DMS153 (cell line): ENCODE data around the gene ATP6V1B1.
"Not testable (repeated sequence)": the region's sequence is repeated elsewhere in the genome, so short reads cannot be mapped to it uniquely, and the experiment has no call there.

Experiments
- DNase-seq: peaks from one replicate; lab custom pipeline; 2025; lab: John Stamatoyannopoulos, UW

Gene ATP6V1B1

DNA sequence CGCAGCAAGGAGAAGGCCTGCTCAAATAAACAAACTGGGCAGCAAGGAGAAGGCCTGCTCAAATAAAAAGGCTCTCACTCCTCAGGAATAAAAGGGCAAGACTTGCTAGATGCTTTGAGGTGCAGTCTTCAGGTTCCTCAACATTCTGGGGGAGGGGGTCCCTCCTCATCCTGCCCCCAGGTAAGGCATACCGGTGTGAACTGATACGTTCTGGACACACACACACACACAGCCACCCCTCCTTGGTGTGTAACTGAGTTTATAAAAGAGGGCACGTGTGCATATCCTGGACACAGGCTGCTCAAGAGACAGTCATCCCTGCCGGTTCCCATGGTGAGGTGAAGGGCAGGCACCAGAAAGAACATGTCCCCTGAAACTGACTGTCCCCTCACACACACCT, 54.5 kb downstream of the ATP6V1B1 start:
- DNase-seq = no peak

DNA sequence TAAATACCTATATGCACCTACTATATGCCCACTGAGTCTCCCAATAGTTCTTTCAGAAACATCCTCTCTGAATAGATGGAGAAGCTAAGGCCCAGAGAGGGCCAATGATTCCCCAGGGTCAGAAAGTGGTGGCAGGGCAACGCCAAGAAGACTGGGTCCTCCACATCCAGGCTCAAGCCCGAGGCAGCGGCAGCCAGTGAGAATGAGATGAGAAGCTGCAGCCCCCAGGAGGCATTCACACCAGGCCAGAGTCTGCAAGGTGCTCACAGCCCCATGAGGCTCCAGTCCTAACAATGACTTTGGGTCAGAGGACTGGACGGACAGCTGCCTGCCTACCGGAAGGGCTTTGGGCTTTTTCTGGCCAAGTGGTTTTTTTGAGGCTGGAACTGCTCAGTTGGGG, 55.4 kb downstream of the ATP6V1B1 start:
- no peak for DNase-seq

DNA sequence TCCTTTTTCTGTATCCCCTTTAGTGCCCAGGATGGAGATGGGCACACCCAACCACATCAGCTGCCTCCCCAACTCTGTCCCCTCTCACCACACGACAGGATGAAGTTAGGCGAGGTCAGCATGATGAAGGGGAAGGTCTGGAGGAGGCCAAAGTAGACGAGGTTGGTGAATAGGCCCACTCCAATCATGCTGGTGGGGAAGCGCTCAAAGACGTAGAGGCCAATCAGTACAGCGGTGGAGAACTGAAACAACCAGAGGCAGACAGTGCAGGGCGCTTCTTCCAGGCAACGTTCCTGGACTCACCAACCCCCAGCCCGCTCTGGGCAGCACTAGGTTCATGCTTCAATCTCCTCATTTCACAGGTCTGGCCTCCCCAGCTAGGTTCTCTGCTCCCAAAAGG, 56.0 kb downstream of the ATP6V1B1 start:
- no peak for DNase-seq

DNA sequence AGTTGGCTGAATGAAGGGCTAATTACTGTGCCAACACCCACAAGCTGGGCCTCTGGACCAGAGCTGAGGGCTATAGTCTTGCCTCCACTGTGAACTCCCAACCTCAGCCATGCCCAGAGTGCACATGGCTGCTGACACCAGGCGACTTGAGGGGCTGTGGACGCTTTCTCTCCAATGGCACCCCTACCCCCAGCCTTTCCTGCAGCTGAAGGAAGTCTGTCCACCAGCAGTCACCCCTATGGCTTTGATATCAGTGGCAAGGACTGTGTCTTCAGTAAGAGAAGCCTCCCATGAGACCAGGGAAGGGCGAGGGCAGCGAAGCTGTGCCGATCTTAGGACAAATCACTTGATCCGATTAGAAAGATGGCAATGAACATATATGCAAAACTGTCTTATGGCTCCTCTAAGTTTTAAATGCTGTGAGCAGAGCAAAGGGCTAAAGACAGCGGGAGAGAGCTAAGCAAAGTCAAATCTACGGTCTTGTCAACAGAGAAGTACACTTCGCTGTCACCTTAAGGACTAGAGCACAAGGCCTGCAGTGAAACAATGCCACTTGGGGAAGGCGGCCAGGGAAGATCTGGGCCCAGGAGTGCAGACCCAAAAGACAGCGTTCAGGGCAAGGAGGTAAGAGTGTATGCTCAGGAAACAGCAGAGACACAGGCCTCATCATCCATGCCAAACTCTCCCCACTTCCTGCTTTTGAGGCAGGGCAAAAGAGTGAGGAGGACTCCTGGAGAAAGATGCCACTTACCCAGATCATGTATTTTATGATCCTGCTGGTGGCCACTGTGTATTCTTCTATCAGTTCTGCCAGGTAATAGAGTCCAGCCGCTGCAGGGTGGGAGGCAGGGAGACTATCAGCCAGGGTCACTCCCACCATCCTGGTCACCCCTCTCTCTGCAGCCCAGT, 57.5 kb downstream of the ATP6V1B1 start:
- no peak for DNase-seq

DNA sequence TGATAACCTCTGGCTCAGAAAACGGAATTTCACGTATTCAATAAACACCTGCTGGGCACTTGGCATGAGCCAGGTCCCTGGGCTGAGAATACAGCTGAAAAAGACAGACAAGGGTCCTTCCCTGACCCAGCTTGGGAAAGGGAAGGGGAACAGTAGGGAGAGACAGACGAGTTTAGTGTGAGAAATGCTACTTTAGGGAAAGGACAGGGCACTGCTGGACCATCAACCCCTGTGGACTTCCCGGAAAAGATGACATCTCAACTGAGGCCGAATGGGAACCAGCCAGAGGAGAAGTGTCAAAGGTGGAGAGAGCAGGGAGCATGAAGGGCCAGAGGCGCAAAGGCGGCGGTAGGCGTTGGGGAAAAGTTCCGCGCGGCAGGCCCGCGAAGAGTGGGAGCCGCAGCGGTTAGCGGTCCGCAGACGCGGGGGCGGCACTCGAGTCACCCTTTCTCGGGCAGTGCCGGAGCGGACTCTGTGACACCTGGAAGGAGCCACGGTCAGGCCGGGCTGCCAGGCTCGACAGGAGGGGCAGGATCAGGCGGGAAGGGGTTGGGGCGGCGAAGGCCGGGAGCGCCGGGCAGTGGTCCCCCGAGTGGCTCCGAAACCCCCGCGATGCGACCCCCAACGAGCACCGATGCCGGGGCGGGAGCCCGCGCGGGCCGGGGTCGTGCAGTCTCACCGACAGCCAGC, 58.5 kb downstream of the ATP6V1B1 start:
- DNase-seq = no peak

DNA sequence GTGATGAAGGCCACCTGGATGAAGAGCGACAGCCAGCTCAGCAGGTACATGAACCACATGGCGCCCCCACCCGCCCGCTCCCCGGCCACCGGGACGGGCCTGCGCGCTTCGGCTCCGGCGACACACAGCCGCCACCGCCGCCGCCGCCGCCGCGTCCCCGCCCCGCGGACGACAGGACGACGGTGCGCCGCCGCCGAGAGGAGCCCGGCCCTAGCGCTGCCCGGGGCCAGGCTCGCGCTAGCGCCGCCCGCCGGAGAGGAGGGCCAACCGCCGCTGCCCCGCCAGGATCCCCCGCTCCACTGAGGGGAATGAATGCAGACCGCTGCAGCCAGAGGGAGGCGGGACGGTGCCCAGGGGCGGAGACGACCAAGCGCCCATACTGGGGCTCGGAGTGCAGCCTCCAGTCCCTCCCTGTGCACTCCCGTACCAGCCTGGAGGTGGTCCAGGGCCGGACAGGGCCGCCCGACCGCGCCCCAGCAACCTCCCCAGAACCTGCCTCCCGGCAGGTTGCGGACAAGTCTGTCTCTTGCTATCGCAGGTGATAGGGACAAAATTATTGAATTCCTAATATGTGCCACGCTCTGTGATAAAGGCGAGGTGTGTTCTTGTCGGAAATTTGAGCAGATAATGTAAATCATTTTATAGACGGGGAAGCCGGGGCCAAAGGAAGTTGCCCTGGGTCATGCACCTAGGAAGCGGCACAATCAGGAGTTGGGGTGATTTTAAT, 59.2 kb downstream of the ATP6V1B1 start, which contains the start of gene TEX261:
TSS of gene TEX261 (minus strand) at position 175 of the 727 bp plus-strand sequence. CDS start at position 59, 116 bp downstream.
- peak; percentile 78 for DNase-seq

DNA sequence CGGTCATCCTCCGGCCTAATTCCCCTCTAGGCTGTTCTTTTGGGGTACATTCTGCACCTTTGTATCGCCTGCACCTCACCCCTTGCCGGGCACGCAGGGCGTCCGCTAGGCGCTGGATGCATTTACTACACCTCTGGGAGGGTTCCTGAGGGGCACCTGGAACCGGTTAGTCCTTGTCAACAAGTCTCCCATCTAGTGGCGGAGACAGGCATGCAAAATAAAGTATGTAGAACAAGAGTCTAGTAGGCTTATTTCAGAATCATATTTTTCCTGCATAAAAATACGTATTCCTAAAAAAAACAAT, 59.7 kb downstream of the ATP6V1B1 start:
- peak; percentile 33 for DNase-seq

DNA sequence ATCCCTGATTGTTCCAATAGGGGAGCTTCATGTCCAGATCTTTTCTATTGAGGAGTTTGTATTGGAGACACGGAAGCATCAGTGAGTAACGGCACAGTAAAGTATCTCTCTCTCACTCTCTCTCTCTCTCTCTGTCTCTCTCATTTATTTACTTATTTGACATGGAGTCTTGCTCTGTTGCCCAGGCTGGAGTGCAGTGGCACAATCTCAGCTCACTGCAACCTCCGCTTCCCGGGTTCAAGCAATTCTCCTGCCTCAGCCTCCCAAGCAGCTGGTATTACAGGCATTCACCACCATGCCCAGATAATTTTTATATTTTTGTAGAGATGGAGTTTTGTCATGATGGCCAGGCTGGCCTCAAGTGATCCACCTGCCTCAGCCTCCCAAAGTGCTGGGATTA, 63.2 kb downstream of the ATP6V1B1 start:
- not testable (repeated sequence) for DNase-seq

DNA sequence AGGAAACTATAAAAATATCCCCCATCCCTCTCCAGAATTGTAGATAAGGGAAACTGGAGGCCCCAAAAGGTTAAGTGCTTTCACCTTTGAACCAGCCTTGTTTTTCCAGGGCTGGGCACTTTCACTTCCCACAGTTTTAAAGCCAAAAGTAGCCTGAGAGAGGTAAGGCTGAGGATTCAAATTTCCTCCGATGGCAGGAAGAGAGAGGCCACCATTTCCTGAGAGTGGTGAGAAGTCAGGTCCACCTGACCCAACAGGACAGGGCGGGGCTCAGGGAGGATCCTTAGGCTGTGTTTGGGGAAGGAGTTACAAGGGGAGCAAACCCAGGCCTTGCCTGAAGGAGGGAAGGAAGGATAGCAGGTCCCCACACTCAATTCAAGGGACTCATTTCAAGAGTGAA, 63.7 kb downstream of the ATP6V1B1 start:
- DNase-seq = no peak

DNA sequence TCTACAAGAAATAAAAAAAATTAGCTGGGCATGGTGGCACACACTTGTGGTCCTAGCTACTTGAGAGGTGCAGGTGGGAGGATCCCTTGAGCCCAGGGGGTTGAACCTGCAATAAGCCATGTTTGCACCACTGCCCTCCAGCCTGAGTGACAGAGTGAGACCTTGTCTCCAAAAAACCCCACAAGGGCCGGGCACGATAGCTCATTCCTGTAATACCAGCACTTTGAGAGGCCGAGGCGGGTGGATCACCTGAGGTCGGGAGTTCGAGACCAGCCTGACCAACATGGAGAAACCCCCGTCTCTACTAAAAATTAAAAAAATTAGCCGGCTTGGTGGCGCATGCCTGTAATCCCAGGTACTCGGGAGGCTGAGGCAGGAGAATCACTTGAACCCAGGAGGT, 64.2 kb downstream of the ATP6V1B1 start:
- not testable (repeated sequence) for DNase-seq

DNA sequence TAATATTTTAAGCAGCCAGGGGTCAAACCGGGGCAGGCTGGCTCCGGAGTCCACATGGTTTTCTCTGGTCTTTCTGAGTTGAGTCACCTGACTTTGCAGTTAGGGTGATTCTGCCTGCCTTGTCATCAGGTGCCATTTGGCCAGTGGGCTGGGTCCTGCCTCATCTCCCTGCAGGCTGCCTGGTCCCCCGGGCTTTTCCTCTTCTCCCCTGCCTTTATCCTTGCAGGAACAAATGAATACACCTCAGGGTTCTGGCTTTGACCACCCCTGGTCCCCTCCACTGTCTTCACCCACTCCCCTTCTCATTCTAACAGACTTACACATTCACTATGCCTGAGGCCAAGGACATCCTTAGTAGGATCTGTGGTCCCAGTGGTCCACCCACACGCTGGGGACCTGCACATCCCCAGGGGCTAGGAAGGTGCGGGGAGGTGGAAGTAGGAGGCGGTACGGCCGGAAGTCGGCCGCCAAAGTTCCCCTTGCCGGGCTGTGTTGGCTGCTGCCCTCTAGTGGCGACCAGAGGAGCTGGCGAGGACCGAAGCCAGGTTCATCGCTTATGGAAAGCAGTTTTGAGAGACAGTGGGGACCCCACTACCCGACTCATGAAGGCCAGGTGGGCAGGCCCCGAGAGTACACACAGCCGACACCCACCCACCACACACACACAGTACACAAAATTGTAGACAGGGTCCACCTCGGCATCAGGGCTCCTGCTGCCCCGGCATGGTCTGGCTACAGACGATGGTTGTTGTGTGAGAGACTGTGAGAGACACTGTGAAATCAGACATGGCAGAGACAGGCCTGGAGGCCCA, 65.3 kb downstream of the ATP6V1B1 start:
- peak; percentile 22 for DNase-seq

DNA sequence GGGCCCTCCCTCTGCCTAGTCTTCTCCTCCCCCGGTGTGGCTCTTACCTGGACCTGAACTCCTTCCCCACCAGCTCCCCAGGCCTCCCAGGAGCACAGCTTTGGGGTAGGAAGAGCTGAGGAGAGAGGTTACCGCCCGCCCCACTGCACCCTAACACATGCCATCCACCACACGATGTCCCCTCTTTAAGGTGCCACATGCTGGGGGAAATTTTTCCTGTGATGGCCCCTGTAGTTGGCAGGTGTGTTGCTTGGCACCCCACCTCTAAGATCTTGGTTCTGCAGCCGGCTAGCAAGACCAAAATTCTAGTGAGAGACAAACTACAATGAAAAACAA, 65.9 kb downstream of the ATP6V1B1 start:
- DNase-seq = no peak

DNA sequence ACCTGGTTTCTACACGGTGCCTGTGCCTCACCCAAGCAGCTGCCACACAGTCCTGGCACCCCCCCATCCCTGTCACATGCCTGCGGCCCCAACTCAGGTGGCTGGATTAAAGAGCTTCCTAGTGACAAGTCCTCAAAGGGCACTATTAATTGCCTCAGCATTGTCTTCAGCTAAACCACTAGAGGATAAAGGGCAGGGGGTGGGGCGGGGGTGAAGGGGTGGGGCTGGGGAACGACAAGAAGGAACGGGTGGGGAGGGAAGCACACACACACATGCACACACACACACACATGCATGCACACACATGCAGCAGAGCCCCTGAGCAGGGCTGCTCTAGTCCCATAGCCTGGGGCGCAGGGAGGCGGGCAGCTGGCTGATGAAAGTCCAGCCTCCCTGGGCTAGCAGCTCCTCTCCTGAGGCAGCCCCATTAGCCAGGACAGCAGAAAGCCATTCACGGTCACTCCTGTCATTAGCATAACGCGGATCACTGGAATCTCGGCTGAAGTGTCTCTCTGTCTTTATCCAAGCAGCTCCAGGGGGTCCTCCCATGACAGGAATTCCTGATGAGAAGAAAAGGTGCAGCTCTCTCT, 66.4 kb downstream of the ATP6V1B1 start:
- DNase-seq = no peak

DNA sequence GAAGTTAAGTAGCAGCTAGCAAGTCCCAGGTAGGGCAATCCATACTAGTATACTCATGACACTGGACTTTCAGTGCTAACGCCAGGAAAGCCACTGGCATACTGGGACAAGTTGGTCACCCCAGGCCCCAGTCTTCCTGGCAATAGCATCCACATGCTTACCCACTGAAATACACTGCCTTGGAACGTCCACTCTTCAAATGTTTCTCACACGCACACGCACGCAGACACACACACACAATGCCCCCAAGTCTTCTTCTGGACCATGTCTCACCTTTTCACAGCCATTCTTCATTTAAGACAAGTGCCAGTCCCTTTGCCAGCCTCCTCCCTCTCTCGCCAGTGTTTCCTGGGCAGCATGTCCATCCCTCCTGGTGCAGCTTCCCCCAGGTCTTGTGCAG, 67.7 kb downstream of the ATP6V1B1 start:
- no peak for DNase-seq

DNA sequence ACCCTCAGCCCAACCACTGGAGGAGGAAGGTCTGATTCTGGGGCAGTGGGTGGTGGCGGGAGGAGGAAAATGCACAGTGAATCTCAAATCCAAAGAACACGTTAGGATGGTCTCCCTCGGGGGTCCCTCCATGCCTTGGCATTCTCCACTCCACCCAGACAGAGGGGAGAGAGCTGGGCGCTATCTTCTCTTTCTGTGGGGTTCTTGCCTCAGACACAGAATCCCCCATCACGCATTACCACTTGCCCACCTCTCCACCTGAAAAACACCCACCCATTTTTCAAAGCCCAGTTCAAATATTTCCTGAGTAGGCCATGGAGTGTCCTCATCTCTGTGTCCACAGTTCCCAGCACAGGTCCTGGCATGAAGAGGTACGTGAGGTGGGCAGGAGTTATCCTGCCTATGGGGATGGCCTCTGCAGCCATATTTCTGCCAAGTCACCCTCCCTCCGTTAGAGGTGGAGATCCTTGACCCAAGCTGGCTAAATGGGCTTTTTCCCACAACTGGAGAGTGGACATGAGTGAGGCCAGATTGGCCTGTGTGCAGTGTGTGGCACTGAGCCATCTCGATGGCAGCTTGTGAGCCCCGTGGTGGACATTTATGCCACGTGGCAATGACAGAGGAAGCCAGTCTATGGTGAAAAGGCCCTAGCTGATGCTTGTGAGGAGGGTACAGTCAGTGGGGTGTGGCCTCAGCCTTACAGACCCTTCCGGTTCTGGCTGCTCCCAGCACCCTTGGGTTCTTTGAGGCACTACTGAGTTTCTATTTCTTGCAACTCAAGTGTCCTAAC, 68.5 kb downstream of the ATP6V1B1 start:
- DNase-seq = no peak

DNA sequence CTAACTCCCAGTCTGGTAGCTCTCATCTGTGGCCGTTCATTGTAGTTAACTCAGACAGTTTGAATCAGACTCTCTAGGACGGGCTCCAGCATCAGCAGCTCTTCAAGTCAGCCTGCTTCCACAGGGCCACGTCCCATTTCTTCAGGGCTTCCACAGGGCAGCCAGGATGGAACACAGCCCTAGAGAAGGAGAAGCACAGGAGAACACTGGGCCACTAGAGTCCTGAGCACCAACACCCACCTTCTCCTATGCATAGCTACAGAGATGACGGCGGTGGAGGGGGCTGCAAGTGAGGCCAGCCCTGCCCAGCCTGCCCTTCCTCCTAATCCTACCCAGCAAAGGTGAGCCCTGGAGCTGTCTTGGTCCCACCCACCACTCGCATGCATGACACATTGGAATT, 69.2 kb downstream of the ATP6V1B1 start:
- no peak for DNase-seq

DNA sequence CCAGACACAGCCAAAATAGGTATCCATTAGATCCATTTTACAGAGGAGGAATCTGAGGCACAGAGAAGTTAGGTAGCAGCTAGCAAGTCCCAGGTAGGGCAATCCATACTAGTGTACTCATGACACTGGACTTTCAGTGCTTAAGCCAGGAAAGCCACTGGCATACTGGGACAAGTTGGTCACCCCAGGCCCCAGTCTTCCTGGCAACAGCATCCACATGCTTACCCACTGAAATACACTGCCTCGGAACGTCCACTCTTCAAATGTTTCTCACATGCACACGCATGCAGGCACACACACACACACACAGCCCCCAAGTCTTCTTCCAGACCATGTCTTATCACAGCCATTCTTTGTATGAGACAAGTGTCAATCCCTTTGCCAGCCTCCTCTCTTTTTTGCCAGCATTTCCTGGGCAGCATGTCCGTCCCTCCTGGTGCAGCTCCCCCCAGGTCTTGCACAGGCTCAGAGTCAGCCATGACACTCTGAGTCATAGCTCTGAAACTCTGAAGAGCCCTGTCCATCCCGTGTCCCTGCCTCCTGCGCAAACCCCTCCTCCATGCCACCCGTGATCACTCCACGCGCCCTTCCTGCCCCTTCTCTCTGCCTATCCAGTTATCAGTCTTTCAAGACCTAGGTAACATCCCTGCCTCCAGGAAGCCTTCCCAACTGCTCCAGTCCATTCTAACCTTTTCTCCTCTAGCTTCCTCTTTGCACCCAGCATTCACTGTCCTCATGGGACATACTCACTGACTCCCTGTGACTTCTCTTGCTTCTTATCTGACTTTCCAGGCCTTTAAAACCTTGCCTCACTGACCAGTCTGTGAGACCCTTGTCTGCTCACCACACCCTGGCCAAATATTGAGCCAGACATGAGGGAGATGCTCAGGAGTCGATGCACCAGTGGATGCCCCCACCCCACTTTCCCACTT, 69.8 kb downstream of the ATP6V1B1 start:
- DNase-seq = no peak

DNA sequence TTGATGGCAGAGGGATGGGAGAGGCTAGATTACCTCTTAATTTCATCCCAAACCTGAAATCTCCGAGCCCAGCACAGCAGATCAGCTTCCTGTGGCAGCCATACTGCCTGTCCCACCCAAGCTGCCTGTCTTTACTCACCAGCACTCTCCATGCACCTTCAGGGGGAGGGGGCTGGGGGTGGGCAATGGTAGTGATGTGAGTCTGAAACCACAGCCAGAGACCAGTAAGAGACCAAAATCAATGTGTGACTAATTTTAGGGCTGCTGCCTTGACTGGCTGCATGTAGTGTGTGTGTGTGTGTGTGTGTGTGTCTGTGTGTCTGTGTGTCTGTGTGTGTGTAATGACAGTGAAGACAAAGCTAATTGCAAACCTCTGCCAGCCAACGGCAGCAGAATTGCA, 70.6 kb downstream of the ATP6V1B1 start:
- DNase-seq = no peak

DNA sequence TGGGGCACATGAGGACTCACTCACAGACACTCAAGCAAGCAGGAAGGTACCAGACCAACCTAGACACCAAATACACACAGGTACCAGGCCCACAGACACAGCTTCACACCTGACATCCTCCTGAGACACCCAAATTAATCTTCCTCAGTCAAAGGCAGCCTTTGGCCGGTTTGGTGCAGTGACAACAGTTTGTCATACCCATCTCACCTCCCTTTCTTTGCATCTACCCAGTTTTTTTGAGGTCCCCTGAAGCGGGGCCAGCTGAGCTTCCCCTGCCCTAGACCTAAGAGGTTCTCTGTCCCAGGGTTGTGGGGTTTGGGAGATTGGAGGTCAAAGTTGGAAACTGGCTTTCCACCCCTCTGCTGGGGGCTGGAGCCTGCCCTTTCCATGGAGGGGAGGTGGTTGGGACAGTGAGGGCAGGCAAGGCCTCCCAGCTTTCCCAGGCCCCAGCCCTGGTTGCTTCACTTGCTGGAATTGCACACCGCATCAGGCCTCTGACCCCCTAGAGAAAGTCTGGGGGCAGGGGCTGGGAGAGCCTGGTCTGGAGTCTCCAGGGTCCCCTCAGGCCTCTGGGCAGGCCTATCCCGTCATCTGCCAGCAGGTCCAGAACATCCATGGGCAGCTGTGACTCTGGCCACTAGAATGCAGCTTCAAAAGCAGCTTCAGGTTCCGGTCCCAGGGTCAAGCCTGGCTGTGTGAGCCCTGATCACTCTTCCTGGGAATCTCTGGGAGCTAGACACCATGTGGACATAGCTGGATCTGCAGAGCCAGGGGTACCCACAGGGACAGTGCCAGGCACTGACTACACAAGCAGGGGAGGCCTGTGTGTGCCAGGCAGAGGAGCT, 71.5 kb downstream of the ATP6V1B1 start:
- no peak for DNase-seq
